ENCODE results near the gene IGF2.

The IGF2 gene

GRCh38 chr11:2154195-2154585, 15.0 kb upstream of the IGF2 start:
- no peak for DNase-seq (ENCODE audit: low read depth in 2 of 2)

- DNase-seq (ENCODE audit: low read depth in 2 of 2), result no peak
Observed at GRCh38 chr11:2153581-2154194, 14.5 kb upstream of the IGF2 start.

- peak; percentile 51 to 57 for DNase-seq (ENCODE audit: low read depth in 2 of 2)
Observed at GRCh38 chr11:2151500-2152257, 12.5 kb upstream of the IGF2 start.

GRCh38 chr11:2149864-2150847, 11.0 kb upstream of the IGF2 start:
- DNase-seq (ENCODE audit: low read depth in 2 of 2), result no peak

GRCh38 chr11:2149460-2149859, 10.3 kb upstream of the IGF2 start:
- no peak for DNase-seq (ENCODE audit: low read depth in 2 of 2)

- no peak for DNase-seq (ENCODE audit: low read depth in 2 of 2)
Observed at GRCh38 chr11:2148595-2148994, 9.4 kb upstream of the IGF2 start.

GRCh38 chr11:2147391-2147790, 8.2 kb upstream of the IGF2 start:
- no peak for DNase-seq (ENCODE audit: low read depth in 2 of 2)

GRCh38 chr11:2146051-2146450, 6.9 kb upstream of the IGF2 start:
- DNase-seq (ENCODE audit: low read depth in 2 of 2), result no peak

- no peak for DNase-seq (ENCODE audit: low read depth in 2 of 2)
Observed at GRCh38 chr11:2144544-2145248, 5.5 kb upstream of the IGF2 start.

GRCh38 chr11:2143799-2144543, 4.8 kb upstream of the IGF2 start:
- no peak for DNase-seq (ENCODE audit: low read depth in 2 of 2)

- no peak for DNase-seq (ENCODE audit: low read depth in 2 of 2)
Observed at GRCh38 chr11:2143477-2143798, 4.2 kb upstream of the IGF2 start.

- DNase-seq (ENCODE audit: low read depth in 2 of 2), result peak in 1 of 2 donors; percentile 21
Observed at GRCh38 chr11:2142762-2143202, 3.6 kb upstream of the IGF2 start.

- DNase-seq (ENCODE audit: low read depth in 2 of 2), result no peak
Observed at GRCh38 chr11:2142300-2142759, 3.1 kb upstream of the IGF2 start.

- DNase-seq (ENCODE audit: low read depth in 2 of 2), result no peak
Observed at GRCh38 chr11:2140411-2141400, 1.5 kb upstream of the IGF2 start.

- DNase-seq (ENCODE audit: low read depth in 2 of 2), result no peak
Observed at GRCh38 chr11:2139621-2140337, 590 bp upstream of the IGF2 start.

GRCh38 chr11:2138431-2139122, 612 bp downstream of the IGF2 start:
- no peak for DNase-seq (ENCODE audit: low read depth in 2 of 2)

- DNase-seq (ENCODE audit: low read depth in 2 of 2), result no peak
Observed at GRCh38 chr11:2138068-2138430, 1.1 kb downstream of the IGF2 start.

Measured in stimulated activated CD8-positive, alpha-beta memory T cell treated with anti-CD3 and anti-CD28 coated beads, Interleukin-15, amount 100 ng/mL, for 4 hours (primary cell).